DMS53 treated with DMSO at 0.1 percent for 48 hours (cell line): ENCODE results near the gene C8G.

Experiments
- DNase-seq: peaks from one replicate; lab custom pipeline; 2025; ENCODE audit not compliant: unreplicated experiment; lab: John Stamatoyannopoulos, UW

The C8G gene

DNA sequence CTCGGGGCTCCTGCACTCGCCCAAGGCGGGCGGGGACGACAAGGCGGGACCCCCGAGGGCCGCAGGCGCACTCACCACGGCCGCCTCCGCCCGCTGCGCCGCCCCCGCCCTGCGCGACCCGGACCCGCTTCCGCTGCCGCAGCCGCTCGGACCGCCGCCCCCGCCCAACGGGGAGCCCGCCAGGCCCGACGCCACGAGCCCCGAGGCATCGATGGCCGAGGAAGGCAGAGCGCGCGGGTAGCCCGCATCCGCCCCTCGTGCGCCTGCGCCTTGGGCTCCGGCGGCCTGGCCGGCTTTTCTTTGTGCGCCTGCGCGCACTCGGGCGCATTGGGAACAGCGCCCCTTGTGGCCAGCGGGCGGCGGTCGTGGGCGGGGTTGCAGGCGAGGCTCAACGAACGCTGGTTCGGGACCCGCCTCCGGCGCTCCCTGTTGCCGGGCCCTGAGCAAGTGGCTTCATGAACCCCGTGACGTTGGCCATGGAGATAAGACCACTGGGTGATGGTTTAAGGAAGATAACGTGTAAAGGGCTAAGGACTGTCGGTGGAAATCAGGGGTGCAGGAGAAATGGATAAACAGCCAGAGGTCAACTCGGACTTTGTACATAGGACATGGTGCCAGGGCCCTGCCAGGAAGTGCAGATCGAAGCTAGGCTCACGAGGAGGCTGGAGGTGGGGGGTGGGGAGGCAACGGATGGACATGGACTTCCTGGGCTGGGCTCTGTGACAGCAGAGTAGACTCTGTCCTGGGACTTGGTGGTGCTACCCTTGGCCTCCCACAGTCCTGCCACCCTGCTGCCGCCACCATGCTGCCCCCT lies at the start of gene C8G, which contains the start of gene FBXW5:
Gene C8G (plus strand): TSS at position 725 of the 814 bp plus-strand sequence. CDS start 78 bp downstream, at position 803.
Gene FBXW5 (minus strand): TSS at position 220 of the 814 bp plus-strand sequence. CDS start 655 bp downstream, outside the sequence.
- DNase-seq, result peak; percentile 86

DNA sequence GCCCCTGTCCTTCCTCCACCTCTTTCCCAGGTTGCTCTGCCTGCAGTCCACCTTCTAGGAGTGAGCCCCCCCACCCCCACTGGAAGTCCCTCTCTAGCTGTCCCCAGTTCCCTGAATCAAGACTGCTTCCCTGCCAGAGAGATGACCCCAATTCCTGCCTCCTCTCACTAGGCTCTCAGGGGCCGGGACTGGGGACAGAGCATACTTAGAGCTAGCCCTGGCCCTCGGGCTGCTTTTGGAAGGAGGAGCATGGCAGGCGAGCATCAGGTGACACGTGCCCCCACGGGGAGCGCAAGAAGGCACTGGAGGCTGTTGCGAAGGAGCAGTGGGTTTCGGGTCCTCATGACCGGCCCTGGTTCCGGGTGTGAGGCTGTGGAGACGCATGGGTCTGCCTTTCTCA lies 49.0 kb upstream of the C8G start:
- DNase-seq, result no peak

- DNase-seq, result no peak
Measured at GRCh38 chr9:136898483-136899100, 46.5 kb upstream of the C8G start.

DNA sequence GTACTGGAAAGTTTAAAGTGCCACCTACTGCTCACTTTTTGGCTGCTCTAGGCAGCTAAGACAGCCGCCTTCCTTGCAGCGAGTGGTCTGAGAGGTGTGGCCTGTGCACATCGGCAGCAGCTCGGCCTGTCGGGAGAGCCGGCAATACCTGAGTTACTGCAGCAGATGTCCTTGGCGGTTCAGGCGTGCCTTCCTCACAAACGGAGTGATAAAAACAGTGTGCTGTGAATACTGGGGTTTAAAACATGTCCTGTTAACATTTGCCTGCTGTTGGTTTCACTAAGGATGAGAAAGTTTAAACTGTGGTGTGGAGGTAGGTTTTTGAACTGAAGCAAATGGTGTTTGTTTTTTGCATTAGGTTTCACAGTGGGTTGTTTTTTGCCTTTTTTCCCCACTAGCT lies 45.8 kb upstream of the C8G start:
- DNase-seq, result no peak

- DNase-seq, result no peak
Measured at GRCh38 chr9:136900556-136900955, 44.5 kb upstream of the C8G start.

- peak; percentile 62 for DNase-seq
Measured at GRCh38 chr9:136900988-136901515, 44.0 kb upstream of the C8G start.

- peak; percentile 86 for DNase-seq
Measured at GRCh38 chr9:136901516-136902258, 43.4 kb upstream of the C8G start.

DNA sequence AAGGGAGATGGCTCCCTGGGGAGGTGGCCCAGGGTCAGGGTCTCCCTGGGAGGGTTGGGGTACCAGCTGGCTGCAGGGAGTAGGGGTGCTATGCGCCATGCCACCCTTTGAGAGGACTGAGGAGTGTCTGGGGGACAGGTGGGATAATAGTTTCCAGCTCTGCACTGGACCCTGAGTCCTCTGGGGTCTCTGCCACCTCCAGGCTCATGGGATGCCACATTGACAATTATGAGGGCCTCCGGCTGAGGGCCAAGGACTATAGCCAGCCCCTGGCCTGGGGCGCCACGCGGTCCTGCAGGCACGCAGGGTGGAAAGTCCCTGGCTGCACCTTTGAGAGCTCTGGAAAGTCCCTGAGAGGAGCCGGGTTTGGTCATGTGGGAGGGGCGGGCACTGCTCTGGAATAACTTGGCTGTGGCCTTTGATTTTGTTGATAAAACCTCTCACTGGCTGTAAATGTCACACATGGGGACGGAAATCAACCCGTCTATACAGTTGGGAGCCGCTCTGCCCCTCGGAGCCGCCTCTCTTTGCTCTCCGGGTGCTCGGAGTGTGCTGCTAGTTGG lies 42.7 kb upstream of the C8G start:
- peak; percentile 83 for DNase-seq

- peak; percentile 98 for DNase-seq
Measured at GRCh38 chr9:136903041-136903554, 41.9 kb upstream of the C8G start.

- DNase-seq, result no peak
Measured at GRCh38 chr9:136906266-136906665, 38.8 kb upstream of the C8G start.

- DNase-seq, result no peak
Measured at GRCh38 chr9:136907011-136907914, 37.8 kb upstream of the C8G start.

GRCh38 chr9:136910197-136910900 lies 34.7 kb upstream of the C8G start:
- no peak for DNase-seq

- no peak for DNase-seq
Measured at GRCh38 chr9:136910901-136911245, 34.2 kb upstream of the C8G start.

- DNase-seq, result no peak
Measured at GRCh38 chr9:136913701-136914438, 31.2 kb upstream of the C8G start.

DNA sequence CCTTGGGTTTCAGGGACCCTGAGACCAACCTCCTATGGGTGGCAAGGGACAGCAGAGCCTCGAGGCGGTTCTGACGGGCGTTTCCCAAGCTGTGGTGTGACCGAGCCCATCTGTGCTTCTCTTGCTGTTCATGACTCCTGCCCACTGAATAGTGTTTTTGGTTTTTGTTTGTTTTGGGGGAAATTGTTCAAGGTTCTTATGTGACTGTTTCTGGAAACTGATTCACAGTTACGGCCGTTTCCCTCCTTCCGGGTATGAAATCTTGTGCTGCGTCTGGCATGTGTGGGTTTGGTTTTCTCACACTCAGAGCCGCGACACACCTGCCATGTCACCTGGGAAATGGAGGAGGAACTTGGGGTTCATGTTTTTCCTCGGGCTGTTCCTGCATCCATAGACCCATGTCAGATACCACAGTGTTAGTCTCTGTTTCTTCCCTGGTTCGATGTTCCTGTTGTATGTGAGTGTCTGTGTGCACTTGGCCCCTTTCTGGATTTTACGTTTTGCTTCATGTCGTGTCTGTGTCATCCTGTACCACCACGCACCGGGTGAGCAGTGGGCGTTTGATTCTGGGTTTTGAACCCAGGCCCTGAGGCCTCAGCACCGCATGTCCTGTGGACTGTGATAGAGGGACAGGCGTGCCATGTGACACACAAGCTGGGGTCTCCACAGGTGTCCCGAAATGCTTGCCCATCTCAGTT lies 29.3 kb upstream of the C8G start:
- DNase-seq, result no peak

GRCh38 chr9:136916330-136917184 lies 28.5 kb upstream of the C8G start:
- DNase-seq, result no peak

DNA sequence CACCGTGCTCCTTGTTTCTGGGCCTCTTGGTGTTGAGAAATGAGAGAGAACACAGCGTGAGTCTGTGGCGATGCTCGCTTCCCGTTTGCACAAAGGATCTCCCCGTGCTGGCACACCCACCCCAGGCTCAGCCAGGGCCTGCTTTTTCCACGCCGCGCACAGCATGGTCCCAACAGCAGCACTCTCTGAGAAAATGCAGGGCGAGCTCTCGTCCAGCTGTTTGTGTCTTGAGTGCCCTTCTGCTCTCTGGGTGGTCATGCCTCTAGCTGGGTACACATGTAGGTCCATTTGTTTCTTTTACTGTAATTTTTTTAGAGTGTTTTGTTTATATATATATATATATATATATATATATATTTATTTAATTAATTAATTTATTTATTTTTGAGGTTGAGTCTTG lies 27.1 kb upstream of the C8G start:
- no peak for DNase-seq
